Neural cell (in vitro differentiated cells): Measurements from ENCODE around the gene PKIB.

ENCODE experiments used
- EP300 ChIP-seq: fragments of 450-650 bp; conservative IDR thresholded peaks from 2 replicates; pipeline ENCODE4 v1.6.1; 2014; ENCODE audit warnings: antibody characterized with exemption, mild to moderate bottlenecking, moderate library complexity; ENCODE audit not compliant: poor library complexity, severe bottlenecking
- EZH2 ChIP-seq: fragments of 200-600, 300-800 bp; shearing (Covaris generic), sonication (generic); IDR thresholded peaks from 2 replicates; pipeline ENCODE4 v1.6.1; 2014; ENCODE audit warnings: antibody characterized with exemption, low read length, borderline replicate concordance, mild to moderate bottlenecking; ENCODE audit not compliant: insufficient read depth, poor library complexity, severe bottlenecking
- MXI1 ChIP-seq: fragments of 450-650 bp; conservative IDR thresholded peaks from 2 replicates; pipeline ENCODE4 v1.6.1; 2014; ENCODE audit warnings: antibody characterized with exemption, mild to moderate bottlenecking; ENCODE audit not compliant: poor library complexity, severe bottlenecking
- POLR2AphosphoS5 ChIP-seq: IDR thresholded peaks from 2 replicates; pipeline ENCODE4 v1.6.1; 2012
- RAD21 ChIP-seq: fragments of 450-650 bp; conservative IDR thresholded peaks from 2 replicates; pipeline ENCODE4 v1.6.1; 2014; ENCODE audit warnings: antibody characterized with exemption, mild to moderate bottlenecking, moderate library complexity
- TAF1 ChIP-seq: IDR thresholded peaks from 2 replicates; pipeline ENCODE4 v1.6.1; 2012; ENCODE audit warnings: low read depth
- TF ChIP-seq, protein P1 (sequence below): fragments of 450-650 bp; IDR thresholded peaks from 2 replicates; pipeline ENCODE4 v1.5.1; 2014; ENCODE audit warnings: antibody characterized with exemption, mild to moderate bottlenecking, moderate library complexity; ENCODE audit not compliant: poor library complexity, severe bottlenecking
- TF ChIP-seq, protein P2 (sequence below): IDR thresholded peaks from 2 replicates; pipeline ENCODE4 v1.6.1; 2012; ENCODE audit warnings: borderline replicate concordance

DNA sequence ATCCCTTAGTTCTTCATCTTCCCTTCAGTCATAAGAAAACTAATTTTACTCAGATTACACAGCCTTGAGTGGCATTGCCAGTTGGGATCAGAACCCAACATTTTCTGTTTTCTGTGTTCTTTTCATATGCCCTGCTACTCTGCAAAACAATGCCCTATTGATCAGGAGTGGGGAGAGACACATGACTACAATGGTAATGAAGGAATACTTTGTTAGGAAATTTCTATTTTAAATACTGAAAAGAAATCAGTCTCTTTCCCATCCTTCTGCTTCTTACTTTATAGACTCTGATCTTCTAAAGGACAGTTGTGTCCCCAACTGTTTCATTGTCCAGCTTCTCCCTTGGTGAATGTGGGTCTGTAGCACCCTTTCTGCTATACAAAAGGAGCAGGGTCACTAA, 5.5 kb upstream of the PKIB start:
- no peak for TF ChIP-seq MXI1
- TF ChIP-seq, protein P1, sequence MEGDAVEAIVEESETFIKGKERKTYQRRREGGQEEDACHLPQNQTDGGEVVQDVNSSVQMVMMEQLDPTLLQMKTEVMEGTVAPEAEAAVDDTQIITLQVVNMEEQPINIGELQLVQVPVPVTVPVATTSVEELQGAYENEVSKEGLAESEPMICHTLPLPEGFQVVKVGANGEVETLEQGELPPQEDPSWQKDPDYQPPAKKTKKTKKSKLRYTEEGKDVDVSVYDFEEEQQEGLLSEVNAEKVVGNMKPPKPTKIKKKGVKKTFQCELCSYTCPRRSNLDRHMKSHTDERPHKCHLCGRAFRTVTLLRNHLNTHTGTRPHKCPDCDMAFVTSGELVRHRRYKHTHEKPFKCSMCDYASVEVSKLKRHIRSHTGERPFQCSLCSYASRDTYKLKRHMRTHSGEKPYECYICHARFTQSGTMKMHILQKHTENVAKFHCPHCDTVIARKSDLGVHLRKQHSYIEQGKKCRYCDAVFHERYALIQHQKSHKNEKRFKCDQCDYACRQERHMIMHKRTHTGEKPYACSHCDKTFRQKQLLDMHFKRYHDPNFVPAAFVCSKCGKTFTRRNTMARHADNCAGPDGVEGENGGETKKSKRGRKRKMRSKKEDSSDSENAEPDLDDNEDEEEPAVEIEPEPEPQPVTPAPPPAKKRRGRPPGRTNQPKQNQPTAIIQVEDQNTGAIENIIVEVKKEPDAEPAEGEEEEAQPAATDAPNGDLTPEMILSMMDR, result no peak
- no peak for TF ChIP-seq EP300
- TF ChIP-seq POLR2AphosphoS5, result no peak
- TF ChIP-seq RAD21, result no peak
- TF ChIP-seq, protein P2, sequence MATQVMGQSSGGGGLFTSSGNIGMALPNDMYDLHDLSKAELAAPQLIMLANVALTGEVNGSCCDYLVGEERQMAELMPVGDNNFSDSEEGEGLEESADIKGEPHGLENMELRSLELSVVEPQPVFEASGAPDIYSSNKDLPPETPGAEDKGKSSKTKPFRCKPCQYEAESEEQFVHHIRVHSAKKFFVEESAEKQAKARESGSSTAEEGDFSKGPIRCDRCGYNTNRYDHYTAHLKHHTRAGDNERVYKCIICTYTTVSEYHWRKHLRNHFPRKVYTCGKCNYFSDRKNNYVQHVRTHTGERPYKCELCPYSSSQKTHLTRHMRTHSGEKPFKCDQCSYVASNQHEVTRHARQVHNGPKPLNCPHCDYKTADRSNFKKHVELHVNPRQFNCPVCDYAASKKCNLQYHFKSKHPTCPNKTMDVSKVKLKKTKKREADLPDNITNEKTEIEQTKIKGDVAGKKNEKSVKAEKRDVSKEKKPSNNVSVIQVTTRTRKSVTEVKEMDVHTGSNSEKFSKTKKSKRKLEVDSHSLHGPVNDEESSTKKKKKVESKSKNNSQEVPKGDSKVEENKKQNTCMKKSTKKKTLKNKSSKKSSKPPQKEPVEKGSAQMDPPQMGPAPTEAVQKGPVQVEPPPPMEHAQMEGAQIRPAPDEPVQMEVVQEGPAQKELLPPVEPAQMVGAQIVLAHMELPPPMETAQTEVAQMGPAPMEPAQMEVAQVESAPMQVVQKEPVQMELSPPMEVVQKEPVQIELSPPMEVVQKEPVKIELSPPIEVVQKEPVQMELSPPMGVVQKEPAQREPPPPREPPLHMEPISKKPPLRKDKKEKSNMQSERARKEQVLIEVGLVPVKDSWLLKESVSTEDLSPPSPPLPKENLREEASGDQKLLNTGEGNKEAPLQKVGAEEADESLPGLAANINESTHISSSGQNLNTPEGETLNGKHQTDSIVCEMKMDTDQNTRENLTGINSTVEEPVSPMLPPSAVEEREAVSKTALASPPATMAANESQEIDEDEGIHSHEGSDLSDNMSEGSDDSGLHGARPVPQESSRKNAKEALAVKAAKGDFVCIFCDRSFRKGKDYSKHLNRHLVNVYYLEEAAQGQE, result no peak
- no peak for TF ChIP-seq EZH2
- TF ChIP-seq TAF1, result no peak
